Osteocyte (in vitro differentiated cells): ENCODE results near the gene SLC26A1. TPM values are rescaled to one million over a fixed set of nuclear protein-coding genes. Genes with fewer than 3 reads are reported as not detected.
"Not testable (repeated sequence)": the region's sequence is repeated elsewhere in the genome, so short reads cannot be mapped to it uniquely, and the experiment has no call there.

Experiments
- DNase-seq: peaks from one replicate; pipeline ENCODE4 v3.0.0; 2021; ENCODE audit warnings: mixed read lengths; ENCODE audit not compliant: unreplicated experiment; ENCODE audit errors: extremely low spot score
- H3K27ac Mint-ChIP-seq: one replicate; pipeline ENCODE4 v1.8.0; 2021; ENCODE audit warnings: mild to moderate bottlenecking, mixed read lengths; ENCODE audit not compliant: unreplicated experiment
- H3K27me3 Mint-ChIP-seq: one replicate; pipeline ENCODE4 v1.8.0; 2021; ENCODE audit warnings: mixed read lengths; ENCODE audit not compliant: unreplicated experiment
- H3K36me3 Mint-ChIP-seq: one replicate; pipeline ENCODE4 v1.8.0; 2021; ENCODE audit warnings: mixed read lengths; ENCODE audit not compliant: unreplicated experiment
- H3K4me1 Mint-ChIP-seq: one replicate; pipeline ENCODE4 v1.8.0; 2021; ENCODE audit warnings: mixed read lengths; ENCODE audit not compliant: unreplicated experiment
- H3K4me3 Mint-ChIP-seq: one replicate; pipeline ENCODE4 v1.8.0; 2021; ENCODE audit warnings: mild to moderate bottlenecking, moderate library complexity, mixed read lengths; ENCODE audit not compliant: unreplicated experiment
- H3K9me3 Mint-ChIP-seq: one replicate; pipeline ENCODE4 v1.8.0; 2021; ENCODE audit warnings: mixed read lengths; ENCODE audit not compliant: unreplicated experiment
- CTCF ChIP-seq: fragments of 200-600 bp; sonication (generic); IDR thresholded peaks from 2 replicates; pipeline ENCODE4 v1.5.0; 2021; ENCODE audit warnings: antibody characterized with exemption, mild to moderate bottlenecking, moderate library complexity
- total RNA-seq: library from RNA; stranded (reverse); gene quantifications from 2 replicates; pipeline ENCODE4 v1.2.1, GENCODE V29; 2021

Gene SLC26A1
- total RNA-seq, 1 donor from 2014 or later, result 0.83 TPM

GRCh38 chr4:1000686-1001260 lies 7.6 kb upstream of the SLC26A1 start:
- Mint-ChIP-seq H3K4me1 (peaks cover 2% of the 10 kb centered on the region), H3K9me3 (no peaks in the 10 kb centered on the region), H3K27me3 (no peaks in the 10 kb centered on the region), H3K36me3 (no peaks in the 10 kb centered on the region), H3K27ac (no peak overlapping the region), H3K4me3 (no peak overlapping the region)
- DNase-seq, result no peak
- TF ChIP-seq CTCF, result no peak

- no peaks in the 10 kb centered on the region for H3K27me3 Mint-ChIP-seq
- H3K36me3 Mint-ChIP-seq, result no peaks in the 10 kb centered on the region
Measured at GRCh38 chr4:999882-1000425, 6.8 kb upstream of the SLC26A1 start.

GRCh38 chr4:999240-999863 lies 6.1 kb upstream of the SLC26A1 start:
- H3K27ac Mint-ChIP-seq, H3K4me1 Mint-ChIP-seq, H3K9me3 Mint-ChIP-seq, DNase-seq, H3K27me3 Mint-ChIP-seq, H3K4me3 Mint-ChIP-seq, H3K36me3 Mint-ChIP-seq: not testable (repeated sequence)

More at GRCh38 chr4:999882-1000425, 6.8 kb upstream of the SLC26A1 start:
- no peak overlapping the region for H3K4me3 Mint-ChIP-seq
- no peak for DNase-seq
- TF ChIP-seq CTCF, result no peak
- H3K27ac Mint-ChIP-seq, result no peak overlapping the region
- H3K4me1 Mint-ChIP-seq, result peaks cover 2% of the 10 kb centered on the region
- H3K9me3 Mint-ChIP-seq, result no peaks in the 10 kb centered on the region

GRCh38 chr4:998096-998691 lies 5.0 kb upstream of the SLC26A1 start:
- Mint-ChIP-seq H3K9me3 (no peaks in the 10 kb centered on the region), H3K27me3 (no peaks in the 10 kb centered on the region)
- TF ChIP-seq CTCF, result no peak

GRCh38 chr4:997375-998071 lies 4.3 kb upstream of the SLC26A1 start:
- Mint-ChIP-seq H3K4me3 (no peak overlapping the region), H3K4me1 (peaks cover 5% of the 10 kb centered on the region), H3K36me3 (no peaks in the 10 kb centered on the region), H3K9me3 (no peaks in the 10 kb centered on the region), H3K27me3 (no peaks in the 10 kb centered on the region), H3K27ac (no peak overlapping the region)
- TF ChIP-seq CTCF, result no peak
- no peak for DNase-seq

More at GRCh38 chr4:998096-998691, 5.0 kb upstream of the SLC26A1 start:
- no peak for DNase-seq
- Mint-ChIP-seq H3K36me3 (no peaks in the 10 kb centered on the region), H3K4me3 (no peak overlapping the region), H3K27ac (no peak overlapping the region), H3K4me1 (peaks cover 2% of the 10 kb centered on the region)
